ENCODE measurements around the gene L1CAM.

L1CAM gene

DNA sequence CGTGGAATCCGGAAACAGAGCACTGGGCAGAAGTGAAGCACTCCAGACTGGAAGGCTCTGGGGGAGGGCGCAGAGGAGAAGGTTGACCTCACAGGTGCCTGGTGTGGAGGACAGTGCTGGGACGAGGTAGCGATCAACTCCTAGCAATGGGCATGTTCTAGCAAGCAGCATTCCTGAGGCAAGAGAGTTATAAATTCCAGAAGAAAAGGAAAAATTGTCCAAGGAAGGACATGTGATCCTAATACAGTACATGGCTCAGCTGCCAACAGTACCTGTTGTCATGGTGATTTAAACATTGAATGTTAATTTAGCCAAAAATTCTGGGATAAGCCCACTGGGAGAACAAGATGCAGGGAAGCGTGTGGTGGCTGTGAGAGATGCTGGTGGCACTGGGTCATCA is 31.9 kb upstream of the L1CAM start:
- no peak overlapping the region for H3K27ac Mint-ChIP-seq
- peaks cover 96% of the 10 kb centered on the region for H3K36me3 Mint-ChIP-seq (ENCODE audit: low read depth)
- no peaks in the 10 kb centered on the region for H3K9me3 Mint-ChIP-seq
- no peak overlapping the region for H3K4me3 Mint-ChIP-seq
- peaks cover 11% of the 10 kb centered on the region for H3K4me1 Mint-ChIP-seq (ENCODE audit: low read depth)
- no peaks in the 10 kb centered on the region for H3K27me3 Mint-ChIP-seq
- intact Hi-C loops (cut with micrococcal nuclease): no loop called here

GRCh38 chrX:153913701-153914100 is 27.7 kb upstream of the L1CAM start:
- no peak overlapping the region for H3K27ac Mint-ChIP-seq
- intact Hi-C loops (cut with micrococcal nuclease): no loop called here

DNA sequence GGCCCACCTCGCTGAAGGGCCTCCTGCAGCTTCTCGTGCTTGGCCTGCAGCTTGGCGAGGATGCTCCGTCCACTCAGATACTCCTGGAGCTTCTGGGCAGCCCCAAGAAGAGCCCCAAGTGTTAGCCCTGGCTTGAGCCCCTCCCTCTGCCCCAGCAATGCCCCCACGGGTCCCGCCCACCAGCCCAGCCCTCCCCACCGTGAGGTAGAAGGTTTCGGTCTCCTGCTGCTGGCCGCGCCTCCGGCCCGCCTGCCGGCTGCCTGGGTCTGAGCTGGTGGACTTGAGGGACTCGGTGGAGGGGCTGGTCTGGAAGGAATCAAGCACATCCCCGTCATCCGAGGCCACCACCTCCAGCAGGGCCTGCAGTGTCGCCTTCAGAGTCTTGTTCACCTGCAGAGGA is 27.2 kb upstream of the L1CAM start:
- Mint-ChIP-seq H3K27me3 (no peaks in the 10 kb centered on the region), H3K9me3 (no peaks in the 10 kb centered on the region), H3K4me1 (ENCODE audit: low read depth) (peaks cover 9% of the 10 kb centered on the region), H3K36me3 (ENCODE audit: low read depth) (peaks cover 93% of the 10 kb centered on the region), H3K4me3 (no peak overlapping the region), H3K27ac (no peak overlapping the region)
- intact Hi-C loops (cut with micrococcal nuclease): no loop called here

More at GRCh38 chrX:153913701-153914100, 27.7 kb upstream of the L1CAM start:
- Mint-ChIP-seq H3K9me3 (no peaks in the 10 kb centered on the region), H3K4me1 (ENCODE audit: low read depth) (peaks cover 4% of the 10 kb centered on the region), H3K27me3 (no peaks in the 10 kb centered on the region), H3K36me3 (ENCODE audit: low read depth) (peaks cover 93% of the 10 kb centered on the region), H3K4me3 (no peak overlapping the region)

DNA sequence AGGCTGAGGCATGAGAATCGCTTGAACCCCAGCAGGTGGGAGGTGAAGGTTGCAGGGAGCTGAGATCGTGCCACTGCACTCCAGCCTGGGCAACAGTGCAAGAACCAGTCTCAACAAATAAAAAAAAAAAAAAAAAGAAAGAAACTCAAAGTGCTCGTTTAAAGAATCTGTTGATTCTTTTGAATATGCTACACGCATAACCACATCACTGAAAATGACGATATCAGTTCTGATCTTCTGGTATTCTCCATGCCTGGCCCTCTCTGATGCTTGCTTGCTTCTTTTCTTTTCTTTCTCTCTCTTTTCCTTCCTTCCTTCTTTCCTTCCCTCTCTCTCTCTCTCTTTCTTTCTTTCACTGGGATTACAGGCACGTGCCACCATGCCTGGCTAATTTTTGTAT is 25.8 kb upstream of the L1CAM start:
- intact Hi-C loops (cut with micrococcal nuclease): no loop called here
- Mint-ChIP-seq H3K36me3 (ENCODE audit: low read depth) (peaks cover 96% of the 10 kb centered on the region), H3K27ac (peak overlapping the region; percentile 58)

GRCh38 chrX:153910446-153910845 is 24.5 kb upstream of the L1CAM start:
- H3K4me3 Mint-ChIP-seq: no peak overlapping the region
- peaks cover 27% of the 10 kb centered on the region for H3K4me1 Mint-ChIP-seq (ENCODE audit: low read depth)
- no peaks in the 10 kb centered on the region for H3K9me3 Mint-ChIP-seq
- intact Hi-C loops (cut with micrococcal nuclease): no loop called here
- no peaks in the 10 kb centered on the region for H3K27me3 Mint-ChIP-seq
- H3K27ac Mint-ChIP-seq: no peak overlapping the region
- H3K36me3 Mint-ChIP-seq (ENCODE audit: low read depth): peaks cover 88% of the 10 kb centered on the region

More for the DNA sequence above, 25.8 kb upstream of the L1CAM start:
- no peaks in the 10 kb centered on the region for H3K9me3 Mint-ChIP-seq
- H3K4me3 Mint-ChIP-seq: no peak overlapping the region
- no peaks in the 10 kb centered on the region for H3K27me3 Mint-ChIP-seq
- peaks cover 13% of the 10 kb centered on the region for H3K4me1 Mint-ChIP-seq (ENCODE audit: low read depth)

DNA sequence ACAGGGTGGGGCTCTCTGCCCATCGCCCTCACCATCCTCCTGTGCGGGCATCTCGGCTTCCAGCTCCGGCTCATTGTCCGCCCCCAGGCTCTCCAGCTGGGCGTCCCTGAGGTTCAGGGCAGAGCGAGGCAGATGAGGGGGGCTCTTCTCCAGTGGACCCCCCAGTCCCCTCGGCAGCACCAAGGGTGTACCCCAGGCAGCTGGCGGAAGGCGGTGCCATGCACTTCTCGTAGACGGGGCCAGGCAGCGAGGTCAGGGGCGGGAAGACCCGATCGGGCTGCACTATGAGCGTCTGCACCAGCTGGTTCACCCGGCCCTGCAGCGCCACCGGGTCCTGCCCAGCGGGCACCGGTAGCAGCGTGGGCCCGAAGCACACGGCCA is 24.0 kb upstream of the L1CAM start:
- no peak overlapping the region for H3K27ac Mint-ChIP-seq
- intact Hi-C loops (cut with micrococcal nuclease): no loop called here
- no peaks in the 10 kb centered on the region for H3K9me3 Mint-ChIP-seq
- peaks cover 32% of the 10 kb centered on the region for H3K4me1 Mint-ChIP-seq (ENCODE audit: low read depth)
- H3K27me3 Mint-ChIP-seq: no peaks in the 10 kb centered on the region
- no peak overlapping the region for H3K4me3 Mint-ChIP-seq
- H3K36me3 Mint-ChIP-seq (ENCODE audit: low read depth): peaks cover 83% of the 10 kb centered on the region

DNA sequence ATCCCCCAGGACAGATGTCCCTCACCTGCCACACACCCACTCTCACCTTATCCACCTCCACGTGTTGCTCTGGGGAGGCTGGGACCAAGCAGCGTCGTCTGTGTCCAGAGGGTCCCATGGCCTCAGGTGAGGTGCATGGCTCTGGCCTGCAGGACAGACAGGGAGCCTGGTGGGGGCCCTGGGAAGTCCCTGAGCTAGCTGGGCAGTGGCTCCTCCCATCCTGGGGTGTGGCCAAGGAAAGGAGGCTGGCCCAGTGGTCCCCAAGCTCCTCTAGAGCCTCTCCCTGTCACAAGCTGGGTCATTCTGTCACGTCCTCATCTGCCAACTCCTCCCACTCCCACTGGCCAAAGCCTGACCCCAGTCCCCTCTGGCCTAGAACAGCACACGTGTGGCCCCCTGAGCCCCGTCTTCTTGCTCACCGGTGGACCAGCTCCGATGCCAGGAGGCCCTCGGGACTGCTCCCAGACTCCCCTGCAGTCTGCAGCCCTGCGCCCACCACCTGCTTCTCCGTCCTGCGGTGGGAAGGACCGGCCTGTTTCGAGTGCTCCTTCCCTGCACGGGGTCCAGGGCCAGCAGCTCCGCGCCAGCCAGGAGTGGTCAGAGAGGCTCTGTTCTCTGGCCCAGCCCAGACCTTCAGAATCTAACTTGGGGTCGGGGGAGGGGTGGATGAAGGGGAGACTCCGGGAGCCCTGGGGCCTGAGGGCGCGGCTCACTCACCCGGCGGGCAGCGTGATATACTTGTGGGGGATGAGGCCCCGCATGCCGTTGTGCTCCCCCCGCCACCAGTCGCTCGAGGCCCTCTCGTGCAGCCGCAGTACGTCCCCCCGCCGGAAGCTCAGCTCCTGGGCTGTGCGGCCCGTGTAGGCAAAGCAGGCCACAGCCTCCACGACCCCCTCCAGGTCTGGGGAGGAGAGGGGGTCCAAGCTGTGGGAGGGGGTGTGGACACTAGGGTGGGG is 23.3 kb upstream of the L1CAM start:
- Mint-ChIP-seq H3K4me1 (ENCODE audit: low read depth) (peaks cover 37% of the 10 kb centered on the region), H3K36me3 (ENCODE audit: low read depth) (peaks cover 77% of the 10 kb centered on the region), H3K27ac (no peak overlapping the region), H3K9me3 (no peaks in the 10 kb centered on the region), H3K27me3 (no peaks in the 10 kb centered on the region), H3K4me3 (no peak overlapping the region)
- intact Hi-C loops (cut with micrococcal nuclease): no loop called here

- Mint-ChIP-seq H3K4me3 (no peak overlapping the region), H3K27me3 (no peaks in the 10 kb centered on the region), H3K9me3 (no peaks in the 10 kb centered on the region), H3K27ac (peak overlapping the region; percentile 25), H3K36me3 (ENCODE audit: low read depth) (peaks cover 67% of the 10 kb centered on the region), H3K4me1 (ENCODE audit: low read depth) (peaks cover 47% of the 10 kb centered on the region)
- intact Hi-C loops (cut with micrococcal nuclease): no loop called here
Observed at GRCh38 chrX:153908219-153908860, 22.4 kb upstream of the L1CAM start.

- intact Hi-C loops (cut with micrococcal nuclease): no loop called here
- peaks cover 55% of the 10 kb centered on the region for H3K4me1 Mint-ChIP-seq (ENCODE audit: low read depth)
- no peak overlapping the region for H3K4me3 Mint-ChIP-seq
- H3K36me3 Mint-ChIP-seq (ENCODE audit: low read depth): peaks cover 58% of the 10 kb centered on the region
- no peaks in the 10 kb centered on the region for H3K27me3 Mint-ChIP-seq
- H3K27ac Mint-ChIP-seq: no peak overlapping the region
- no peaks in the 10 kb centered on the region for H3K9me3 Mint-ChIP-seq
Observed at GRCh38 chrX:153907456-153907855, 21.5 kb upstream of the L1CAM start.

DNA sequence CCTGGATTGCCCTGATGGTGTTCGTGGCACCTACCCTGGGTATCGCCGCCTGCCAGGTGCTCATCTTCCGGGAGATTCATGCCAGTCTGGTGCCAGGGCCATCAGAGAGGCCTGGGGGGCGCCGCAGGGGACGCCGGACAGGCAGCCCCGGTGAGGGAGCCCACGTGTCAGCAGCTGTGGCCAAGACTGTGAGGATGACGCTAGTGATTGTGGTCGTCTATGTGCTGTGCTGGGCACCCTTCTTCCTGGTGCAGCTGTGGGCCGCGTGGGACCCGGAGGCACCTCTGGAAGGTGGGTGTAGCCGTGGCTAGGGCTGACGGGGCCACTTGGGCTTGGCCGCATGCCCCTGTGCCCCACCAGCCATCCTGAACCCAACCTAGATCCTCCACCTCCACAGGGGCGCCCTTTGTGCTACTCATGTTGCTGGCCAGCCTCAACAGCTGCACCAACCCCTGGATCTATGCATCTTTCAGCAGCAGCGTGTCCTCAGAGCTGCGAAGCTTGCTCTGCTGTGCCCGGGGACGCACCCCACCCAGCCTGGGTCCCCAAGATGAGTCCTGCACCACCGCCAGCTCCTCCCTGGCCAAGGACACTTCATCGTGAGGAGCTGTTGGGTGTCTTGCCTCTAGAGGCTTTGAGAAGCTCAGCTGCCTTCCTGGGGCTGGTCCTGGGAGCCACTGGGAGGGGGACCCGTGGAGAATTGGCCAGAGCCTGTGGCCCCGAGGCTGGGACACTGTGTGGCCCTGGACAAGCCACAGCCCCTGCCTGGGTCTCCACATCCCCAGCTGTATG is 20.3 kb upstream of the L1CAM start:
- Mint-ChIP-seq H3K36me3 (ENCODE audit: low read depth) (peaks cover 47% of the 10 kb centered on the region), H3K9me3 (no peaks in the 10 kb centered on the region)
- intact Hi-C loops (cut with micrococcal nuclease): no loop called here

DNA sequence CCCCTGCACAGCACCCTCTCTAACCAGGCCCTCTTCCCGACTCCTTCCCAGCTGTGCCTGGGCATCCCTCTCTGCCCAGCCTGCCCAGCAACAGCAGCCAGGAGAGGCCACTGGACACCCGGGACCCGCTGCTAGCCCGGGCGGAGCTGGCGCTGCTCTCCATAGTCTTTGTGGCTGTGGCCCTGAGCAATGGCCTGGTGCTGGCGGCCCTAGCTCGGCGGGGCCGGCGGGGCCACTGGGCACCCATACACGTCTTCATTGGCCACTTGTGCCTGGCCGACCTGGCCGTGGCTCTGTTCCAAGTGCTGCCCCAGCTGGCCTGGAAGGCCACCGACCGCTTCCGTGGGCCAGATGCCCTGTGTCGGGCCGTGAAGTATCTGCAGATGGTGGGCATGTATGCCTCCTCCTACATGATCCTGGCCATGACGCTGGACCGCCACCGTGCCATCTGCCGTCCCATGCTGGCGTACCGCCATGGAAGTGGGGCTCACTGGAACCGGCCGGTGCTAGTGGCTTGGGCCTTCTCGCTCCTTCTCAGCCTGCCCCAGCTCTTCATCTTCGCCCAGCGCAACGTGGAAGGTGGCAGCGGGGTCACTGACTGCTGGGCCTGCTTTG is 19.6 kb upstream of the L1CAM start:
- no peaks in the 10 kb centered on the region for H3K27me3 Mint-ChIP-seq
- H3K9me3 Mint-ChIP-seq: no peaks in the 10 kb centered on the region
- H3K36me3 Mint-ChIP-seq (ENCODE audit: low read depth): peaks cover 43% of the 10 kb centered on the region
- peaks cover 74% of the 10 kb centered on the region for H3K4me1 Mint-ChIP-seq (ENCODE audit: low read depth)
- peak overlapping the region; percentile 92 for H3K27ac Mint-ChIP-seq
- intact Hi-C loops (cut with micrococcal nuclease): no loop called here
- H3K4me3 Mint-ChIP-seq: no peak overlapping the region

More for the DNA sequence above, 20.3 kb upstream of the L1CAM start:
- Mint-ChIP-seq H3K4me1 (ENCODE audit: low read depth) (peaks cover 67% of the 10 kb centered on the region), H3K4me3 (no peak overlapping the region), H3K27ac (peak overlapping the region; percentile 92), H3K27me3 (no peaks in the 10 kb centered on the region)

GRCh38 chrX:153903991-153904957 is 18.3 kb upstream of the L1CAM start, which contains the start of gene AVPR2:
AVPR2 (plus strand) TSS chrX:153904673; CDS start chrX:153905146, 473 bp downstream.
- H3K4me3 Mint-ChIP-seq: peak within 1 kb of the TSS; percentile 61
- peaks cover 30% of the 10 kb centered on the region for H3K36me3 Mint-ChIP-seq (ENCODE audit: low read depth)
- H3K9me3 Mint-ChIP-seq: no peaks in the 10 kb centered on the region
- peaks cover 76% of the 10 kb centered on the region for H3K4me1 Mint-ChIP-seq (ENCODE audit: low read depth)
- no peaks in the 10 kb centered on the region for H3K27me3 Mint-ChIP-seq
- intact Hi-C loops (cut with micrococcal nuclease): no loop called here
- peak within 1 kb of the TSS; percentile 92 for H3K27ac Mint-ChIP-seq

All from dendritic cell treated with granulocyte-macrophage colony-stimulating factor and Interleukin-4, amounts not matched to agents 40 ng/mL and 50 ng/mL, for 4 days (primary cell).